NOMO-1 treated with DMSO at 0.1 percent for 48 hours (cell line): ENCODE data around the gene VEGFD.

Experiments
- DNase-seq: peaks from one replicate; lab custom pipeline; 2025; ENCODE audit not compliant: unreplicated experiment; lab: John Stamatoyannopoulos, UW

VEGFD gene

DNA sequence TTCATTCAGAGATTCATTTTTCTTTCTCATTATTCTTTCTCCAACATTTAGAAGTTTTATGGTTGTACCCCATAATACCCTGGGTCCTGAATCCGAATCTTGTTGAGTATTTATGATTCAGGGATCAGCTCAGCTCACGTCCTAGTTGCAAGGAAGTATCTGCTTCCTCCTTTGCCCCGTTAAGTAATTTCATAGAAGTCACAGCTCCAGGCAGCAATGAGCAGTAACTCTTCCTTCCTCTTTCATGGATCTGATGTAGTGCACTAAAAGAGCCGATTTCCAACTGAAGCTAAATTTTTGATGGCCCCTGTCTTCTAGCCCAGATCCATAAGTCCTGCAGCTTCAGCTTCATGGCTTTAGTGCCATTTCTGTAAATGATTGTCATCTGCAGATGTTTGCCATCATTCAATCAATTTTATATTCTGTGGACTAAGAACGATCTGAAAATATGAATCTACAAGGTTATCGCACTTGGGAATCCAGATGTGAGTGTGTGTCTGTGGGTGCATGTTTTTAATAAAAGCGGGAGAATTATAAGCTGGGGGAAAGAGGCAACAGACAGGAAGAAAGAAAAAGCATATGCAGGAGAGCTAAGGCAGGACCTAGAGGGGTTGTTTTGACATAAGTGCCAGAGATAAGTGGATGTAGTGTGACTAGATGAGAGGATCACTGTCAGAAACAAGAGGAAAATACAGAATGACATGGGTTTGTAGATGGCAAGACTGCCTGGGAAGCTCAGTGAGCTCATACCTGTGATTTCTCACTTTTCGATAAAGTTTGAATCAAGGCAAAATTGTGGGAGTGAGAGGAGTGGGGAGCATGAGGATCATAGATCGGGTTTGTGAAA lies 17.5 kb downstream of the VEGFD start:
- peak; percentile 80 for DNase-seq

DNA sequence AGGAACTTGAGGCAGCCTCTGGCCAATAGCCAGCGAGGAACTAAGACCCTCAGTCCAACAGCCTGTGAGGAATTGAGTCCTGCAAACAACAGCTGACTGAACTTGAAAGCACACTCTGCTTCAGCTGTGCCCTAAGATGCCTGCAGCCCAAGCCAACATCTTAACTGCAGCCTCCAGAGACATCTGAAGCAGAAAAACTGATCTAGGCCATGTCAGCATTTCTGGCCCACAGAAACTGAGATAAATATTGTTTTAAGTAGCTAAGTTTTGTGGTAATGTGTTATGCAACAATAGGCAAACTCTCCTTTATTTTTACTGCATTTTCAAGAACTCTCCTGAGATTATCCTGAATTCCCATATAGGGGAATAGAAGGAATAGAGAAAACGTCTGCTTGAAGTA lies 24.5 kb downstream of the VEGFD start:
- DNase-seq = no peak

DNA sequence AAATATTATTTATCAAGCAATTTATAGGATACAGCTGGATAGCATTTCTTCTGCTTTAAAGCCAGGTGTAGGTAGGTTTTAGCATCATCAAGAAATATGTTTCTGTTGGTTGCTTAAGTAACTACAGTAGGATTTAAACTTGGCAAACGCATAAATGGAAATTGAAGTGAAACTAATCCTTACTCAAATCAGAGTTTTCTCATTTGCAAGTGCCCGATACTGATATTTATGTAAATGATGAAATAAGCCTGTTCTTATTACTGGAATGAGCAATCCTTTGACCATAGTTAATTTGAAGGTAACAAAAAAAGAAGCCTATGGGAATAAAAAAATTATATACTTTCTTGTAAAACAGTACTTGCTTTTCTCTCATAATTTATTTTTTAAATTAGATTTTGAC lies 25.7 kb downstream of the VEGFD start:
- no peak for DNase-seq

DNA sequence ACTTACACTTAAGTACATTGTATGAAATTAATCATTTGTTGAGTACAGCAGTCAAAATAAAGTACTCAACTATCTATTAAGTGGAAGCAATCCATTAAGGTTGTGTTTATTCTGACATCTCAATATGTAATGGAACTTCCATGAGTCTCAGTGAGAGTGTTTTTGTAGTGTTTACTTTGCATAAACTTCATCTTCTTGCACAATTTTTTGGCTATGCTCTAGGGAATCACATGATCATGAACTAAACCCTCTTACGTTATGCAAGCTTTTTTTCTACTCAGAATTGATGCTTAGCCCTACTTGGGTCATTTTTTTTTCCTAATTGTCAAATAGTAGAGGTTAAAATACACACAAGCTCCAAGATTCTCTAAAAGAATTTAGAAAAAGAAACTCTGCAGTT lies 27.8 kb downstream of the VEGFD start:
- peak; percentile 37 for DNase-seq

DNA sequence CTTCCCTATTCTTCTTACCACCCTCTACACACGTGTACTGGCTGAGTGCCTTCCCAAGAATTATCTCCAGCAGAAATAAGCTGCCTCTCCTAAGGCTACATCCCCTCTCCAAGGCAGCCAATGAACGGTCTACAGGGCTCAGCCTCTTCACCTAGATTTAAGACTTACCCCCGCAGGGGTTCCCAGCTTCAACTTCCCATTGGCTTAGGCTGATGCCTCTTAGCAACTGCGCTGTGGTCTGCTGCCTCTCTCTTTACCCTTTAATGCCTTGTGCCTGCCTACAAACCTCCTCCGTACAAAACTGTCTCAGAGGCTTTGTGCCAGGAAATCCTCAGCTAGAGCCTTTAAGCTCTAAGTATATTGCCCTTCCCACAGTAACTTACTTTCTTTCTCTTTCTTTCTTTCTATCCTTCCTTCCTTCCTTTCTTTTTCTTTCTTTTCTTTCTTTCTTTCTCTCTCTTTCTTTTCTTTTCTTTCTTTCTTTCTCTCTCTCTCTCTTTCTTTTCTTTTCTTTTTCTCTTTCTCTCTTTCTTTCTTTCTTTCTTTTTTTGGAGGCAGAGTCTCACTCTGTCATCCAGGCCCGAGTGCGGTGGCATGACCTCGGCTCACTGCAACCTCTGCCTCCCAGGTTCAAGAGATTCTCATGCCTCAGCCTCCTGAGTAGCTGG lies 33.8 kb downstream of the VEGFD start:
- DNase-seq = no peak

DNA sequence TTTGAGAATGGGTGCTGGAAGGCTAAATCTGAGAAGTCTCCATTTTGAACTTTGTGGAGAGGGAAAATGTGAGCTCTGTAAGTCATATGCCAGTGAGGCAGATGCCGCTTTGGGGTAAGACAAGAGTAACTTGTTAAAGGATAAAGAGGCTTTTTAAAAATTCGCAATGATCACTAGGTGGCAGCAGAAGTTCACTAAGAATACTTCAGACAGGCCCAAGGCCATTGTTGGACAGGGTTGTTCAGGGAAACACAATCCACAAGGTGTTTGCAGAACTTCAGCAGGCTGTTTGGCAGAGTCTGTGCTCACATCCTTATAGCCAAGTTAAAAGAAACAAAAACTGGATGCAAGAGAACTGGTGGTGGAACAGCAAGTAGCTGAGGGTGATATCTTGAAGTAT lies 35.2 kb downstream of the VEGFD start:
- DNase-seq = peak; percentile 46

DNA sequence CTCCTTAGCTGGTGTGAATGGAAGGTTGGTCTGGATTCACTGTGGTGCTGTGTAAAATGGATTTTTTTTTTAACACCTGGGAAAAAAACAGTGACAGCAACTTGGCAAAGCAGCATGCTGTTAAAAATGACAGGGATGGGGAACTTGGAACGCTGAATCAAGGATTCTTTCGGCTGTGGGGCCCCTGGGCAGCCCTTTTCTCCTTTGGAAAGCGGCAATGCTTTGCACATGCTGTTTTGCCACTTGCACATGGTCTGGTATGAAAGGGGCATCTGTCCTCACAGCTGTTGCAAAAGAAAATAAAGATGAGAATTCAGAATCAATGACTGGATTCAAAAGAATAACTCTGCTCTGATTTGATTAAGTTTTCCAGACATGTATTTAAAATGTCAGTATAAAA lies 38.2 kb downstream of the VEGFD start:
- DNase-seq = no peak

DNA sequence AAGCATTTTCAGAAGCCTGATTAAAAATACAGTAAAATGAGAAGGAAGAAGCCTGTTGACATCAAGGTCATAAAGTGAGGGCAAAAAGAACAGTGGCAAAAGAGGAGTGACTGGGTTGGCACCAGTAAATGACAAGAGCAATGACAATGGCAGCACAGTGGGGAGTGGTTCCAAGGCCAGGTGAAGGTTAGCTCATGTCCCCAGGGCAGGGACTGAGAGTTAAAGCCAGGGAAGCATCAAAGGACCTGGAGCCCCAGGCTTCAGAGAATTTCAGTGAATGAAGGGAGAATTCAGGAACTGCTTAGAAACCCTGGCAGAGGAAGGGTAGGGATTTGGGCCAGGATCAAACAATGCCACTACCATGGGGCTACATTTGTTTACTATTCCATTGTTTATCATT lies 40.1 kb downstream of the VEGFD start:
- DNase-seq = no peak

DNA sequence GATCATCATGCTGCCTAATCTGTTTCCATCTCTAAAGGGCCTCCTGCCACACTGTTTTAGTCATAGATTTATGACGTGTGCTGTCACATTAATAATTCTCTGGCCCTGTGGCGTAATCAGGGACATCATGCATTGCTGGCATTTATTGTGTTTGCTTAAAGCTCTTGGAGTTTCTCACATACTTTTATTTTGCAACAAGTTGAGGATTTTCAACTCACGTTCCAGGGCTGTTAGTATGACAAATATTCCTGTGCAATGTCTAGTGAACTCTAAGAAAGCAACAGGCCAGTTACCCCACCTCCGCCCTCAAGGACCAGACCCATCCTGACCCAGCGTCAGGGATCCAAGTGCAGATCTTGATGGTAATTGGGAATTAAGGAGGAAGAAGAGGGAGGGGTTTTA lies 41.1 kb downstream of the VEGFD start:
- peak; percentile 34 for DNase-seq

DNA sequence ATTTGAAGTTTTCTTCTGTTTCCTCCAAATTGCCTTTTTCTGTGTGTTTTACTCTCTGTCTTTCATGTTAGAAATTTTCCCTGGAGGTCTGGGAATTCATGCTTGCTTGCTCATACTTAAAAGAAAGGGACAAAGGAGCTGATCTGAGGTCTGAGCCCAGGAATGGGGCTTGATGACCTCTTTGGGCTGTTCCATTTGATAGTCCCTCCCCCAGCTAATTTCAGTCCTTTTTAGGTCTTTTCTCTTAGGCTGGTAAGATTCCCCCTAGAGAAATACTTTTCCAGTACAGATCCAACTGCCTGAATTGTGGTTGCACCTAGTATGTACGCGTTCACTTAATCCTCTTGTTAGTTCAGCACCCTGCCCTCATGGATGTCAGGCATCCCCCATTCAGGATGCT lies 43.3 kb downstream of the VEGFD start:
- no peak for DNase-seq

DNA sequence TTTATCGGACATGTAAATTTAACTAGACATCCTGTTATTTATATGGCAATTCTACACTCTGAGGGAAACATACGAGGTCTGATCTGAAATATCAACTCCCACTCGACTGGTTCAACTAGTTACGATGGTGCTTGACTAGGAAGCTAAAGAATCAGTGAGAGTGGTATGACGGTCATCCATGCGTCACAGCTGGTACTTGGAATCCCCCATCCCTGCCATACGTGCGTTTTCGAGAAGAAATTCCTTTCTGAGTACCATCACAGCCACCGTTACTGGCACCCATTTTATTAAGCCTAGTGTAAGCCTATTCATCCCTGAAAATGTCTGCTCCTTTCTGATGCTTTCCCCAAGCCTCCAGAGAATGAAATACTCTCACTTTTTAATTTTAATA lies 48.2 kb downstream of the VEGFD start:
- DNase-seq = no peak

DNA sequence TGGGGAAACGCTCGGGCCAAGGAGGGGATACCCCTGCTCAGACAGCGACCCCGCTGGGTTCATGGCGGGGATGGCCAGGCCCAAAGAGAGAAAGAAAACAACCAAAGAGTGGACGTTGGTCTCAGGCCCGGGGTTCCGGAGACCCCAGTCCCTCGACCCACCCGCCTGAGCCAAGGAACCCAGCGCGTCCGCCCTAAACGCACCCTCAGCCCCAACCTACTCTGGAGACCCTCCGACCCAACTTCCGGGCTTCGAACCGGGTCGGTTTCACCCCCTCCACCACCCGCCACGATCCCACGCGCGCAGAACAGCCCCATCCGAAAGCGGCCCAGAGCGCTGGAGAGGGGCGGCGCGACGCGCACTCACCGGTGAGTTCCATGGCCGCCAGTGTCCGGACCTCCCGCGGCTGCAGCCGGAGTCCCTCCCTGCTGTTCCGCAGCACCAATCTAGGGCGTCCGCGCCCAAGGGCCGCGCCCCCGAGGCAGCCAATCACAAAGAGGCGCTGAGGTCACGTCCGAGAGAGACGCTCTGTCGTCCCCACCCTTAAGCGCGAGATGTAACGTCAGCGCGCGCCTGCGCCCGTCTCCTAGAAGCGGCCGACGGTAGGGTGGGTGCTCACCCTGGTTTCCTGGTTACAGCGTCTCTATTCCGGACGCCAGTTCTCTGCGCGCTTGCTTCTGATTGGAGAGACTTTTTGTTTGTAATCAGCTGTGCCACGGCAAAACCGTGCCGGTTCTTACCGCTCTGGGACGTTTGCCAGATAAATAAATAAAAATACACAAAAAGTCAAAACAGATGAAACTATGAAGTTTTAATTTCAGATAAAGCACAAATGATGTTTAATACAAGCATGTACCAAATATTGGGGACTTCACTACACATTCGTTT lies 48.8 kb downstream of the VEGFD start, which contains the start of gene PIGA:
TSS of gene PIGA (minus strand) at position 389 of the 888 bp plus-strand sequence. CDS start 3,593 bp downstream, outside the sequence.
- peak; percentile 93 for DNase-seq

DNA sequence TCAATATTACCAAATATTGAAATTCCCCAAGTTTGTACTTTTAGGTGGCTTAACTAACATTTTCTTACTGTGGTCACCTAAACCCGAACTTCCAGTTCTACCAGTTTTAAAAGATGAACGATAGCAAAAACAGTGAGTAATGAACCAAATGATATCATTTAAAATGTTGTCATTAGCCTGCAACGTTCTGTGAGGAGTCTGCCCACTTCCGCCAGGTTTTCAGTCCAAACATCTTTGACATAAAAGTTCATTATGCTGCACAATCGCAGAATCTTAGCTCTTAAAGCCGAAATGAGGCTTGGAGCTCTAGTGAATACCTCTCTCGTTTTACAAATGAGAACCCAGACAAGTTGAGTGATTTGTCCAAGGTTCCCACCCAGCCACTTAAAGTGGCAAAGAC lies 49.7 kb downstream of the VEGFD start:
- DNase-seq = no peak

DNA sequence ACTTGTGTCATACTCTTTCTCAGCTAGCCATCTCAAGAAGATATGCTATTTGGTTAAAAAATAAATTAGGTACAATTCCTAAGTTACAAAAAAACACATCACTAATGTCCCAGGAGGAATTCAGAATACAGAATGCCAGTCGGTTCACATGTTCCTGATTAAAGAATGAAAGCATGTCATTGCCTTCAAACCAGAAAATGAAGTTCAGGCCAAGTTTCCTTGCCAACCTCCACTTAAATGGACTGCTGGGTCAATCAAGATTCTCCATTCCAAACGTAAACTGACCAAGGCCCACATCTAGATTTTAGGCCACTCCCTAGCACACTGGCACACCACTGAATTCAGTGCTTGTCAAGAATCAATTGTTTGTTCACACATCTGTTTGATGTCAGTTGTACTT lies 55.4 kb downstream of the VEGFD start:
- DNase-seq = no peak

DNA sequence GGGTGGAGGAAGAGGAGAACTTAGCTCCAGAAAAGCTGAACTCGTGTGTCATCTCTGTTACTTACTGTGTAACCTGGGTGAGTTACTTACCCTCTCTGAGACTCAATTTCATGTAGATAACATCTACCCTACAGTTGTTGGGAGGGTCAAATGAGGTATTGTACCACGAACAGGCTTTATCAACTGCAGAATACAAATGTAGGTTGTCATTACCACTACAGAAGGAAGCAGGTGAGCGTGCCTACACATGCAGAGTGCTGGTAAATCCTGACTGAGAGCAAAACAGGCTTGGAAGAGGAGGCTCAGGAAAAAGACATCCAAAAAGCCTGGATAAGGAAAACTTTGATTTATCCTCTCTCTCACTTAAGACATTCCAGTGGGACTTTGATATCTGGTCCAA lies 56.1 kb downstream of the VEGFD start:
- DNase-seq = no peak

DNA sequence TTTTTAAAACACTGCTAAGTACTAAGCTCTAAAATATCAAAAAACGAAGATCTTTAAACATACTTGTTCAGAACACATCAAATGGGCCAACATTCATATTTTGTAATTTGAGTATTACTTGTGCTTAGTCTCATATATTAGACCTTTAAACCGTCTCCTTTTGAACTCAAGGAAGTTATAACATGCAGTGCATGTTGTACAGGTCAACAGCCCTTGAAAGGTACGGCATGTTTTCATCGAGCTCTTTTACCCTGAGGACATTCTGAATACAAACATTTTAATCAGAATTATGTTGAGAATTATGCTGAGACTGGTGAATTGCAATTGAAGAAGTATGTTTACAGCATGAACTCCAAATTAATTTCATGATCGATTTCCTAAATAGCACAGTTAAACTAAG lies 61.7 kb downstream of the VEGFD start:
- DNase-seq = no peak

DNA sequence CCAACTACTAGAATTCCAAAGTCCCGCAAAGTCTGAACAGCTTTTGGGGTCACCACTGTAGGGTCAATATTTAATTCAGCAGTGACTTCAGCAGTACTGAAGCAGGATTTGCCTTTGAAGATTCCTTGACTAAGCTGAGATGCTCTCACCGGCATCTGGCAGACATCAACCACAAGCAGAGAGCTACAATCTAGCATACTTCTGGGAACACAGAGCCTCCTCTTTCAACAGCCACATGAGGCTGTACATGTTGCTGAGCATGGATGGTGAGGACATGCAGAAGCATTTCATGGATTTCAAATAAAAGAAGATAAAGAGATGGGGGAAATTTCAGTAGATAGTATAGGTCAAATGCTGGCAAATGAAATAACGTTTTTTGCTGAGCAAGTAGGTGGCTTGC lies 62.1 kb downstream of the VEGFD start:
- DNase-seq = no peak

DNA sequence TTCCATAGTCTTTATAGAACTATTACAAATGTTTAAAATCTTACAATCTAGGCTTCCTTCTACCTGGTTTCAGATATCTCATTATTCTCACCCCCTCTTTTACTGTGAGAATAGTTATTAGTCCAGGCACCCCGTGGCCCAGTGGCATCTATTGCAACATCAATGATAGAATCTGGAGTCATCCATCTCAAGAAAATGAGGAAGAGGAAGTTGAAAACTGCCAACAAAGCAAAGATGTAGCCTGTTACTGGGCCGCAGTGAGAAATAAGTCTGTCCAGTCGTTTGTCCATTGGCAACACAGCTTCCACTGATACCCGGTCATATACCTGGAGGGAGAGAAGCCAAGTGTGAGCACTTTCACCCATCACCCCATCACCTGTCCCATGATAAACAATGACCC lies 62.8 kb downstream of the VEGFD start:
- DNase-seq = peak; percentile 84

DNA sequence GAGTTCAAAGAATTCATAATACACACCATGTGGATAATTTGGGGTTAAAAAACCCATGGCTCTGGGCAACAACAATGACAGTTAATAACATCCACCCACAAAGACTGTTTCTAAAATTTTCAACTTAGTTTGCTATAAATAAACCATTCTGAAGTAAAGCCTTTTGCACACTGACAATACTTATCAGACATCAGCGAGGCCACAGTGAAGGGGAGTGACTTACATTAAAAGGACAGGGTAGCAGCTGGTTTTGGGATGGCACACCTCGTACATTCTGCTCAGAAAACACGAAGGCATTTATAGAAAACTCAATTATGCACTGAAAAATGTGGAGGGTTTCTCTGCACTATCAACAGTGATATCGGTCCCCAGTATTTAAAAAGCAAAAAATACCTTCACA lies 63.9 kb downstream of the VEGFD start:
- DNase-seq = no peak

DNA sequence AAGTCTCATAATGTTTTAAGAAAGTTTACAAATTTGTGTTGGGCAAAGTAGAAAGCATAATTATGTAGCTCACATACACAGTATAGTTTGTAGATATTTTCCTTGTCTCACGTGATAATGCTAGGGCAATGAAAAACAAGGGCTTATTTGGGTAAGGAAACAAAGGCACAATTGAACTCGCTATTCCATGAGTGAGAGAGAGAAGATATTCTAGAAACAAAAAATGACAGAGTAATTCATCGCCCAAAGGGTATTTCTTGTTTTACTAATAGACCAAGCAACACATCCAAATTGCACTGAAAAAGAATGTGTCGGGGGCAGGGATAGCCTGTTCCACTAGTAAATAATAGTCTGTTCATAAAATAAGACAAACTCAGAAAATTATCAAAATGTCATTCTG lies 65.1 kb downstream of the VEGFD start:
- no peak for DNase-seq

DNA sequence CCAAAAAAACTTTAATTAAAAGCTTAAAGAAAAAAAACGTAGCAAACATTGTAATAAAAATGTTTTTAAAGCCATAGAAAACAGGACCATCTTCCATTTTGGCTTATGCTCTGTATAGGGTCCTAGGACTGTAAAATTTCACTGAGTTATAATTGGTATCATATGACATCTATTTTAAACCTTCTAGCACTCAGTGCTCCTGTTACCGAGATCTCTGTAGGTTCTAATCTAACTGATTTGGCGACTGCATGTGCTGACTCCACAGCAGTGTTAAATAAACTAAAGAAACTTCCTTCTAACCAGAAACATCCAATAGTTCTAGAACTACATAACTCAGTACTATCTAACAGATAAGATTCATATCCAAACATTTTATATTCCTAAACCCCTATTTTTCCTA lies 68.7 kb downstream of the VEGFD start, which contains the start of gene ASB11:
TSS of gene ASB11 (minus strand) at position 132 of the 400 bp plus-strand sequence. CDS start at position 97, 35 bp downstream.
- DNase-seq = no peak
